Measurements from ENCODE around the gene ARHGEF6. TPM values are rescaled to one million over a fixed set of nuclear protein-coding genes. Genes with fewer than 3 reads are reported as not detected.

Gene ARHGEF6
- polyA plus RNA-seq, 1 donor from 2014 or later = 1.8 TPM

GRCh38 chrX:136674270-136674985 lies 106.3 kb downstream of the ARHGEF6 start:
- no peaks in the 10 kb centered on the region for H3K9me3 ChIP-seq (ENCODE audit: low read length)
- H3K79me2 ChIP-seq (replicated peaks; ENCODE audit: insufficient read depth, low read length) = no peaks in the 10 kb centered on the region
- H3K27me3 ChIP-seq (ENCODE audit: insufficient read depth, low read depth, low read length) = no peaks in the 10 kb centered on the region
- no peak overlapping the region for H3K9ac ChIP-seq (ENCODE audit: low read length)
- no peak for TF ChIP-seq MXI1 (conservative IDR thresholded peaks at IDR 0.05; ENCODE audit: poor library complexity, severe bottlenecking)
- H2AFZ ChIP-seq (ENCODE audit: low read depth, low read length) = no peak overlapping the region
- no peaks in the 10 kb centered on the region for H3F3A ChIP-seq (ENCODE audit: insufficient read depth, low read length, poor library complexity, severe bottlenecking)
- H3K9me2 ChIP-seq (ENCODE audit: insufficient read depth, low read length) = no peaks in the 10 kb centered on the region
- no peak overlapping the region for H3K27ac ChIP-seq (ENCODE audit: low read length)
- no peaks in the 10 kb centered on the region for H3K36me3 ChIP-seq (ENCODE audit: insufficient read depth, low read length)
- H4K20me1 ChIP-seq (ENCODE audit: insufficient read depth) = no peaks in the 10 kb centered on the region
- no peak overlapping the region for H3K4me3 ChIP-seq (ENCODE audit: low read length)
- no peak overlapping the region for H3K4me2 ChIP-seq (ENCODE audit: low read length)

- Histone ChIP-seq H3K36me3 (ENCODE audit: insufficient read depth, low read length) (no peaks in the 10 kb centered on the region), H3K9me3 (ENCODE audit: low read length) (no peaks in the 10 kb centered on the region), H3K9ac (ENCODE audit: low read length) (no peak overlapping the region), H3K27ac (ENCODE audit: low read length) (no peak overlapping the region), H3K4me3 (ENCODE audit: low read length) (no peak overlapping the region), H3K79me2 (replicated peaks; ENCODE audit: insufficient read depth, low read length) (no peaks in the 10 kb centered on the region), H3K27me3 (ENCODE audit: insufficient read depth, low read depth, low read length) (no peaks in the 10 kb centered on the region), H3K4me2 (ENCODE audit: low read length) (no peak overlapping the region), H4K20me1 (ENCODE audit: insufficient read depth) (no peaks in the 10 kb centered on the region), H3F3A (ENCODE audit: insufficient read depth, low read length, poor library complexity, severe bottlenecking) (no peaks in the 10 kb centered on the region), H3K9me2 (ENCODE audit: insufficient read depth, low read length) (no peaks in the 10 kb centered on the region), H2AFZ (ENCODE audit: low read depth, low read length) (no peak overlapping the region)
- TF ChIP-seq CTCF (IDR thresholded peaks at IDR 0.05; ENCODE audit: poor library complexity, severe bottlenecking) (no peak), EZH2 (IDR thresholded peaks at IDR 0.05; ENCODE audit: borderline replicate concordance, insufficient read depth, low read length, poor library complexity, severe bottlenecking) (no peak), EP300 (conservative IDR thresholded peaks at IDR 0.05; ENCODE audit: poor library complexity, severe bottlenecking) (no peak), RAD21 (conservative IDR thresholded peaks at IDR 0.05) (no peak), SMC3 (conservative IDR thresholded peaks at IDR 0.05; ENCODE audit: poor library complexity) (no peak), POLR2AphosphoS5 (IDR thresholded peaks at IDR 0.05) (no peak), REST (IDR thresholded peaks at IDR 0.05; ENCODE audit: borderline replicate concordance) (no peak), TAF1 (IDR thresholded peaks at IDR 0.05; ENCODE audit: low read depth) (no peak), MXI1 (conservative IDR thresholded peaks at IDR 0.05; ENCODE audit: poor library complexity, severe bottlenecking) (no peak)
These were observed 109.6 kb downstream of the ARHGEF6 start for GRCh38 chrX:136671006-136671610.
